A673 (cell line): ENCODE results near the gene PALLD. TPM values are rescaled to one million over a fixed set of nuclear protein-coding genes. Genes with fewer than 3 reads are reported as not detected.

Experiments used
- BruUV-seq: library from RNA; stranded (reverse); fragments of 400-500 nt; replicated peaks from 2 replicates; lab custom pipeline; 2021; lab: Mats Ljungman, UMichigan
- CTCF ChIA-PET: fragments of 300-600 bp; sonication (Branson Sonifier 250); formaldehyde crosslinking; loops from one replicate; lab custom pipeline; 2022; ENCODE audit warnings: antibody characterized with exemption; lab: Charles Lee
- POLR2A ChIA-PET: fragments of 300-600 bp; sonication (Branson Sonifier 250); formaldehyde crosslinking; loops from one replicate; lab custom pipeline; 2022; ENCODE audit warnings: antibody characterized with exemption; ENCODE audit not compliant: low non-redundant PET; lab: Charles Lee
- DNase-seq: peaks from one replicate; pipeline ENCODE4 v3.0.0-alpha.2; 2015; ENCODE audit warnings: low spot score
- H3K27ac ChIP-seq: fragments of 200-600 bp; sonication (generic); 2 replicates; pipeline ENCODE4 v1.5.1; 2016; ENCODE audit warnings: mixed run types, low read depth, mild to moderate bottlenecking, mixed read lengths, antibody characterized with exemption, low read length; ENCODE audit not compliant: poor library complexity, severe bottlenecking
- H3K27me3 ChIP-seq: fragments of 200-600 bp; sonication (generic); replicated peaks from 2 replicates; pipeline ENCODE4 v1.6.1; 2017; ENCODE audit warnings: mixed run types, low read depth, mild to moderate bottlenecking, mixed read lengths, antibody characterized with exemption, low read length; ENCODE audit not compliant: insufficient read depth, poor library complexity
- H3K36me3 ChIP-seq: fragments of 200-600 bp; sonication (generic); 2 replicates; pipeline ENCODE4 v1.6.1; 2016; ENCODE audit warnings: mixed run types, mild to moderate bottlenecking, mixed read lengths, antibody characterized with exemption, low read length; ENCODE audit not compliant: insufficient read depth, poor library complexity, severe bottlenecking
- H3K4me1 ChIP-seq: fragments of 200-600 bp; sonication (generic); 2 replicates; pipeline ENCODE4 v1.6.1; 2017; ENCODE audit warnings: mixed run types, mild to moderate bottlenecking, mixed read lengths, antibody characterized with exemption, low read length; ENCODE audit not compliant: insufficient read depth, poor library complexity, severe bottlenecking
- H3K4me3 ChIP-seq: fragments of 200-600 bp; sonication (generic); 2 replicates; pipeline ENCODE4 v1.5.1; 2016; ENCODE audit warnings: low read depth, mixed run types, mild to moderate bottlenecking, mixed read lengths, low read length; ENCODE audit not compliant: poor library complexity, severe bottlenecking
- H3K9me3 ChIP-seq: fragments of 200-600 bp; sonication (generic); 2 replicates; pipeline ENCODE4 v1.6.1; 2016; ENCODE audit warnings: mixed run types, low read depth, mild to moderate bottlenecking, mixed read lengths, antibody characterized with exemption, low read length; ENCODE audit not compliant: poor library complexity, severe bottlenecking
- EZH2 ChIP-seq: fragments of 200-600 bp; sonication (generic); IDR thresholded peaks from 2 replicates; pipeline ENCODE4 v1.6.1; 2017; ENCODE audit warnings: borderline replicate concordance, low read depth, mild to moderate bottlenecking, mixed read lengths, antibody characterized with exemption, low read length; ENCODE audit not compliant: poor library complexity, severe bottlenecking
- intact Hi-C: fragments of 100-400 bp; cut with micrococcal nuclease; formaldehyde crosslinking; loops from one replicate; pipeline ENCODE4 v1.10.0; 2022; ENCODE audit not compliant: unreplicated experiment
- total RNA-seq: library from RNA; stranded (reverse); gene quantifications from 2 replicates; pipeline ENCODE4 v1.2.3, GENCODE V29; 2021
- TF ChIP-seq, protein P1 (sequence below): fragments of 300-800, 200-600 bp; sonication (generic); conservative IDR thresholded peaks from 2 replicates; pipeline ENCODE4 v1.5.1; 2017; ENCODE audit warnings: low read depth, mild to moderate bottlenecking, antibody characterized with exemption, low read length, moderate library complexity, mixed read lengths

The PALLD gene
- total RNA-seq, 1 experiment from 2014 or later = 44.1 TPM

DNA sequence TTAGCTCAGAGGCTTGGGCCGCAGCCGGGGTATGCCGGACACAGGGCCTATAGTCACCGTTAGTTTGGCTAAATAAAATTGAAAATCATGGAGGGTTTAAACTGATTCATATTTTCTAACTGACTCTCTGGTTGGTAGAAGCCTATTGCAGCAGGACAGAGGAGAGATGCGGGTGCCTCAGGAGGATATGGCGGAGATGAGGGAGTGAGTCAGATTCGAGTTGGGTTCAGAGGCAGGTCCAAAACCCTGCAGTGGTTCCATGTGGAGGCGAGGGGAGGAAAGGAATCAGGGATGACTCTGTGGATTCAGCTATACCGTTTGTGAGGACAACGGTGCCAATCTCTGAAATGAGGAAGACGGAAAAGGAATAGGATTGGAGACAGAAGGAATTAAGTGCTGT lies 176.6 kb downstream of the PALLD start:
- no peak for DNase-seq
- H3K4me3 ChIP-seq = no peak overlapping the region
- no peaks in the 10 kb centered on the region for H3K9me3 ChIP-seq
- H3K4me1 ChIP-seq = no peaks in the 10 kb centered on the region
- H3K27ac ChIP-seq = no peak overlapping the region
- BruUV-seq = no TSS peak
- no peaks in the 10 kb centered on the region for H3K27me3 ChIP-seq
- ChIA-PET CTCF (no interaction called here), POLR2A (no interaction called here)
- H3K36me3 ChIP-seq = no peaks in the 10 kb centered on the region
- intact Hi-C loops = no loop called here
- TF ChIP-seq, protein P1, sequence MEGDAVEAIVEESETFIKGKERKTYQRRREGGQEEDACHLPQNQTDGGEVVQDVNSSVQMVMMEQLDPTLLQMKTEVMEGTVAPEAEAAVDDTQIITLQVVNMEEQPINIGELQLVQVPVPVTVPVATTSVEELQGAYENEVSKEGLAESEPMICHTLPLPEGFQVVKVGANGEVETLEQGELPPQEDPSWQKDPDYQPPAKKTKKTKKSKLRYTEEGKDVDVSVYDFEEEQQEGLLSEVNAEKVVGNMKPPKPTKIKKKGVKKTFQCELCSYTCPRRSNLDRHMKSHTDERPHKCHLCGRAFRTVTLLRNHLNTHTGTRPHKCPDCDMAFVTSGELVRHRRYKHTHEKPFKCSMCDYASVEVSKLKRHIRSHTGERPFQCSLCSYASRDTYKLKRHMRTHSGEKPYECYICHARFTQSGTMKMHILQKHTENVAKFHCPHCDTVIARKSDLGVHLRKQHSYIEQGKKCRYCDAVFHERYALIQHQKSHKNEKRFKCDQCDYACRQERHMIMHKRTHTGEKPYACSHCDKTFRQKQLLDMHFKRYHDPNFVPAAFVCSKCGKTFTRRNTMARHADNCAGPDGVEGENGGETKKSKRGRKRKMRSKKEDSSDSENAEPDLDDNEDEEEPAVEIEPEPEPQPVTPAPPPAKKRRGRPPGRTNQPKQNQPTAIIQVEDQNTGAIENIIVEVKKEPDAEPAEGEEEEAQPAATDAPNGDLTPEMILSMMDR = no peak
- TF ChIP-seq EZH2 = no peak

GRCh38 chr4:168674077-168674747 lies 177.4 kb downstream of the PALLD start:
- TF ChIP-seq, protein P1 = no peak
- TF ChIP-seq EZH2 = no peak
- intact Hi-C loops = no loop called here
- Histone ChIP-seq H3K36me3 (no peaks in the 10 kb centered on the region), H3K27me3 (no peaks in the 10 kb centered on the region), H3K4me1 (no peaks in the 10 kb centered on the region), H3K4me3 (no peak overlapping the region), H3K9me3 (no peaks in the 10 kb centered on the region), H3K27ac (no peak overlapping the region)
- POLR2A ChIA-PET = no interaction called here
- CTCF ChIA-PET = no interaction called here
- no TSS peak for BruUV-seq
- DNase-seq = no peak

- TF ChIP-seq, protein P1 = no peak
- TF ChIP-seq EZH2 = no peak
- POLR2A ChIA-PET = no interaction called here
- DNase-seq = no peak
- no TSS peak for BruUV-seq
- intact Hi-C loops = no loop called here
- Histone ChIP-seq H3K36me3 (no peaks in the 10 kb centered on the region), H3K9me3 (no peaks in the 10 kb centered on the region), H3K27ac (no peak overlapping the region), H3K4me1 (no peaks in the 10 kb centered on the region), H3K4me3 (no peak overlapping the region), H3K27me3 (no peaks in the 10 kb centered on the region)
- CTCF ChIA-PET = no interaction called here
These were observed 178.0 kb downstream of the PALLD start for GRCh38 chr4:168674866-168675265.
